H9 (cell line): ENCODE results near the gene KBTBD3. TPM values are rescaled to one million over a fixed set of nuclear protein-coding genes. Genes with fewer than 3 reads are reported as not detected.

Experiments used
- DNase-seq: peaks from one replicate; pipeline ENCODE4 v3.0.0-alpha.2; 2017
- H2AFZ ChIP-seq: one replicate; pipeline ENCODE4 v1.6.1; 2013; ENCODE audit warnings: mild to moderate bottlenecking, low read length, control low read depth, moderate library complexity
- H2AK5ac ChIP-seq: 2 replicates; pipeline ENCODE4 v1.6.1; 2013; ENCODE audit warnings: low read length, control low read depth, mixed read lengths; ENCODE audit not compliant: insufficient read length
- H2BK120ac ChIP-seq: one replicate; pipeline ENCODE4 v1.6.1; 2013; ENCODE audit warnings: low read depth, mild to moderate bottlenecking, low read length, control low read depth, inconsistent platforms; ENCODE audit not compliant: poor library complexity, severe bottlenecking
- H2BK12ac ChIP-seq: 2 replicates; pipeline ENCODE4 v1.6.1; 2013; ENCODE audit warnings: low read length, control low read depth, mixed read lengths, low read depth; ENCODE audit not compliant: insufficient read length
- H2BK15ac ChIP-seq: 2 replicates; pipeline ENCODE4 v1.6.1; 2013; ENCODE audit warnings: low read depth, low read length, control low read depth
- H2BK20ac ChIP-seq: one replicate; pipeline ENCODE4 v1.6.1; 2013; ENCODE audit warnings: low read depth, mild to moderate bottlenecking, low read length, control low read depth, inconsistent platforms; ENCODE audit not compliant: poor library complexity, severe bottlenecking
- H2BK5ac ChIP-seq: 2 replicates; pipeline ENCODE4 v1.6.1; 2013; ENCODE audit warnings: low read length, control low read depth, mixed read lengths; ENCODE audit not compliant: insufficient read length
- H3K14ac ChIP-seq: 2 replicates; pipeline ENCODE4 v1.6.1; 2013; ENCODE audit warnings: low read length, control low read depth; ENCODE audit not compliant: insufficient read depth
- H3K18ac ChIP-seq: 2 replicates; pipeline ENCODE4 v1.6.1; 2013; ENCODE audit warnings: low read depth, mild to moderate bottlenecking, mixed read lengths, low read length, control low read depth; ENCODE audit not compliant: insufficient read length
- H3K23ac ChIP-seq: 2 replicates; pipeline ENCODE4 v1.6.1; 2013; ENCODE audit warnings: low read length, control low read depth, mixed read lengths, low read depth; ENCODE audit not compliant: insufficient read length
- H3K23me2 ChIP-seq: 2 replicates; pipeline ENCODE4 v1.6.1; 2013; ENCODE audit warnings: low read depth, mild to moderate bottlenecking, mixed read lengths, low read length, control low read depth; ENCODE audit not compliant: insufficient read length, poor library complexity, severe bottlenecking
- H3K27ac ChIP-seq: 2 replicates; pipeline ENCODE4 v1.5.1; 2013; ENCODE audit warnings: low read length, control low read depth, mixed read lengths, low read depth; ENCODE audit not compliant: insufficient read length
- H3K27me3 ChIP-seq: 2 replicates; pipeline ENCODE4 v1.6.1; 2013; ENCODE audit warnings: low read length, control low read depth, inconsistent platforms; ENCODE audit not compliant: insufficient read depth
- H3K4ac ChIP-seq: 2 replicates; pipeline ENCODE4 v1.6.1; 2013; ENCODE audit warnings: low read depth, mild to moderate bottlenecking, control low read depth, inconsistent platforms, low read length, moderate library complexity
- H3K4me1 ChIP-seq: 2 replicates; pipeline ENCODE4 v1.6.1; 2013; ENCODE audit warnings: low read length, control low read depth, inconsistent platforms; ENCODE audit not compliant: insufficient read depth
- H3K4me2 ChIP-seq: 2 replicates; pipeline ENCODE4 v1.6.1; 2013; ENCODE audit warnings: low read length, control low read depth, mixed read lengths; ENCODE audit not compliant: insufficient read length, insufficient read depth
- H3K56ac ChIP-seq: 2 replicates; pipeline ENCODE4 v1.6.1; 2013; ENCODE audit warnings: low read depth, mild to moderate bottlenecking, mixed read lengths, low read length, control low read depth; ENCODE audit not compliant: insufficient read length
- H3K79me1 ChIP-seq: 2 replicates; pipeline ENCODE4 v1.6.1; 2013; ENCODE audit warnings: low read depth, mild to moderate bottlenecking, moderate library complexity, low read length, control low read depth, inconsistent platforms; ENCODE audit not compliant: insufficient read depth, poor library complexity, severe bottlenecking
- H3K79me2 ChIP-seq: 2 replicates; pipeline ENCODE4 v1.6.1; 2013; ENCODE audit warnings: low read length, control low read depth, inconsistent platforms; ENCODE audit not compliant: insufficient read depth
- H3K9ac ChIP-seq: 2 replicates; pipeline ENCODE4 v1.6.1; 2013; ENCODE audit warnings: low read length, control low read depth, mixed read lengths; ENCODE audit not compliant: insufficient read length; ENCODE audit errors: extremely low read depth
- H3K9me3 ChIP-seq: one replicate; pipeline ENCODE4 v1.6.1; 2013; ENCODE audit warnings: low read depth, low read length, inconsistent platforms; ENCODE audit not compliant: control insufficient read depth
- H3T11ph ChIP-seq: one replicate; pipeline ENCODE4 v1.6.1; 2013; ENCODE audit warnings: mild to moderate bottlenecking, low read length, control low read depth, inconsistent platforms
- H4K20me1 ChIP-seq: one replicate; pipeline ENCODE4 v1.6.1; 2013; ENCODE audit not compliant: control insufficient read depth, insufficient read length, insufficient read depth
- H4K5ac ChIP-seq: 2 replicates; pipeline ENCODE4 v1.6.1; 2013; ENCODE audit warnings: low read depth, mild to moderate bottlenecking, mixed read lengths, low read length, control low read depth; ENCODE audit not compliant: insufficient read length
- H4K8ac ChIP-seq: replicated peaks from 2 replicates; pipeline ENCODE4 v1.6.1; 2013; ENCODE audit warnings: low read length, control low read depth, mixed read lengths, low read depth; ENCODE audit not compliant: insufficient read length
- H4K91ac ChIP-seq: 2 replicates; pipeline ENCODE4 v1.6.1; 2013; ENCODE audit warnings: low read depth, mild to moderate bottlenecking, moderate library complexity, mixed read lengths, low read length, control low read depth; ENCODE audit not compliant: insufficient read length
- H3K27ac Mint-ChIP-seq, 3 experiments: 2 replicates in 2 of 3; 3 replicates in 1 of 3; pipeline ENCODE4 v1.8.0; 2020 to 2021; ENCODE audit warnings: mixed read lengths in 3 of 3, mild to moderate bottlenecking in 1 of 3, moderate library complexity in 1 of 3
- H3K27me3 Mint-ChIP-seq: 2 replicates; pipeline ENCODE4 v1.8.0; 2021; ENCODE audit warnings: low read depth, mild to moderate bottlenecking, moderate library complexity, mixed read lengths
- H3K36me3 Mint-ChIP-seq, 3 experiments: 2 replicates in 2 of 3; 3 replicates in 1 of 3; pipeline ENCODE4 v1.8.0; 2020 to 2021; ENCODE audit warnings: low read depth in 3 of 3, mixed read lengths in 3 of 3; ENCODE audit not compliant: insufficient read depth in 1 of 3
- H3K4me1 Mint-ChIP-seq, 2 experiments: 2 replicates each; pipeline ENCODE4 v1.8.0; 2020; ENCODE audit warnings: mixed read lengths in 2 of 2
- H3K4me3 Mint-ChIP-seq, 2 experiments: 2 replicates in 1 of 2; 3 replicates in 1 of 2; pipeline ENCODE4 v1.8.0; 2020 to 2021; ENCODE audit warnings: mild to moderate bottlenecking in 2 of 2, mixed read lengths in 2 of 2, moderate library complexity in 1 of 2
- H3K9me3 Mint-ChIP-seq, 2 experiments: 2 replicates in 1 of 2; 3 replicates in 1 of 2; pipeline ENCODE4 v1.8.0; 2020; ENCODE audit warnings: mild to moderate bottlenecking in 2 of 2, mixed read lengths in 2 of 2, moderate library complexity in 1 of 2
- CTCF ChIP-seq: fragments of 200-600 bp; sonication (generic); conservative IDR thresholded peaks from 3 replicates; pipeline ENCODE4 v1.8.0; 2021; ENCODE audit warnings: antibody characterized with exemption, mild to moderate bottlenecking
- WGBS: extraction: QIAGEN DNeasy Blood & Tissue Kit; methylation state at CpG from one replicate; pipeline ENCODE4 v1.1.7; 2013; ENCODE audit warnings: missing lambda C conversion rate, low lambda C conversion rate, mixed read lengths; ENCODE audit not compliant: insufficient read length; ENCODE audit errors: extremely low coverage; 5-methylcytosine and 5-hydroxymethylcytosine counted together
- total RNA-seq: library from RNA; stranded (reverse); gene quantifications from 2 replicates; pipeline ENCODE4 v1.2.1, GENCODE V29; 2021

The KBTBD3 gene
- total RNA-seq, 1 experiment from 2014 or later: 2.4 TPM

- peak within 1 kb of the TSS; percentile 90 for H2BK5ac ChIP-seq
- no peak within 1 kb of the TSS for H3K23ac ChIP-seq
- DNase-seq: no peak
- H3K14ac ChIP-seq: peak within 1 kb of the TSS; percentile 99
- no peaks in the 10 kb centered on the region for H3K9me3 ChIP-seq
- H2BK15ac ChIP-seq: no peak within 1 kb of the TSS
- WGBS: no CpG with 5 or more reads among the region's 55 CpGs
- H3K23me2 ChIP-seq: no peaks in the 10 kb centered on the region
- Mint-ChIP-seq H3K4me1 (peaks cover 33 to 34% of the 10 kb centered on the region in 2 experiments), H3K36me3 (peaks cover 16 to 33% (median 25%) of the 10 kb centered on the region in 3 experiments; a peak in 6 of 7 replicates), H3K9me3 (no peaks in the 10 kb centered on the region), H3K27ac (peak within 1 kb of the TSS; percentile 99 to 100 (median 100)), H3K27me3 (no peaks in the 10 kb centered on the region), H3K4me3 (peak within 1 kb of the TSS; percentile 94 to 98)
- no peak within 1 kb of the TSS for H2BK12ac ChIP-seq
- H3K4me1 ChIP-seq: peaks cover 3% of the 10 kb centered on the region; the same call in 1 of the 2 replicates
- peaks cover 18% of the 10 kb centered on the region; the same call in 1 of the 2 replicates for H3K79me2 ChIP-seq
- peak within 1 kb of the TSS; percentile 97 for H3K18ac ChIP-seq
- H3K56ac ChIP-seq: no peak within 1 kb of the TSS
- H2BK20ac ChIP-seq: no peak within 1 kb of the TSS
- no peak within 1 kb of the TSS for H2BK120ac ChIP-seq
- no peaks in the 10 kb centered on the region for H4K20me1 ChIP-seq
- peak within 1 kb of the TSS; percentile 99 for H3K9ac ChIP-seq
- H3K4ac ChIP-seq: peak within 1 kb of the TSS; percentile 6; the same call in 1 of the 2 replicates
- H3K27ac ChIP-seq: peak within 1 kb of the TSS; percentile 82
- H3K4me2 ChIP-seq: peak within 1 kb of the TSS; percentile 84
- no peak within 1 kb of the TSS for H4K91ac ChIP-seq
- no peak within 1 kb of the TSS for H2AK5ac ChIP-seq
- H4K5ac ChIP-seq: peak within 1 kb of the TSS; percentile 82
- TF ChIP-seq CTCF: no peak
- H3K27me3 ChIP-seq: no peaks in the 10 kb centered on the region
- no peak within 1 kb of the TSS for H4K8ac ChIP-seq
- H2AFZ ChIP-seq: peak within 1 kb of the TSS; percentile 33
- no peak within 1 kb of the TSS for H3T11ph ChIP-seq
- no peaks in the 10 kb centered on the region for H3K79me1 ChIP-seq
Measured at GRCh38 chr11:106077609-106078455, 685 bp upstream of the KBTBD3 start, which contains the start of gene AASDHPPT. Gene AASDHPPT, plus strand, starts transcription at chr11:106077662. Its CDS starts 49 bp downstream, at chr11:106077711.
